ENCODE data around the gene FLNC.

The FLNC gene

DNA sequence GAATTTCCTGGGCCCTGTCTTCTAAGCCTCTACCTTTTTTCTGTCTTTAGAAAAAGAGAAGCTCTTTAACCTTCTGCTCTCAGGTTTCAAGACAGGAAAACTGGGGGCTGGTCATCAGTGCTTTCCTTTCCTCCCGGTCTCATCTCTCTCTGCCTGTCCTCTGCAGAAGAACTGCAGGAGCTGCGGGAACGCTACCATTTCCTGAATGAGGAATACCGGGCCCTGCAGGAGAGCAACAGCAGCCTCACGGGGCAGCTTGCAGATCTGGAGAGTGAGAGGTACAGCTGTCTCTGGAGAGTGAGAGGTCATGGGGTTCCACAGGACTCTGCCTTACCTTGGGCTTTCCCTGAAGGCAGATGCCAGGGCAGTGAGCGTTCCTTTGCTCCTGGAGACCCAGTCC, 25.7 kb upstream of the FLNC start:
- no peak for DNase-seq (ENCODE audit: low read depth in 2 of 2)

DNA sequence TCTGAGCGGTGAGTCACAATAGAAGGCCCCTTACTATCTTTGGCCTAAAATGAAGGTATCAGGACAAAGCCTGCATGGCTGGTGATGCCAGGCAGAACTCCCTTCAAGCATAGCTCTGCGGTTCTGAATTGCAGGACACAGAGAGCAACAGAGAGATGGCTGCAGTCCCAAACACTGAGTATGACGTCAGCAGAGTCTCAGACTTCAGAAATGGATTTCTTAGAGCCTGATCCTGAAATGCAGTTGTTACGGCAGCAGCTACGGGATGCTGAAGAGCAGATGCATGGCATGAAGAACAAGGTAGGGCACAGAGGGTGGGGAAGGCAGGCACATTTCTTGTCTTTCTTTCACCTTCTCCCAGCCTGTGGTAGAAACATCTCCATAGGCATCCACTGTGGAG, 25.0 kb upstream of the FLNC start:
- DNase-seq (ENCODE audit: low read depth in 2 of 2) = no peak

DNA sequence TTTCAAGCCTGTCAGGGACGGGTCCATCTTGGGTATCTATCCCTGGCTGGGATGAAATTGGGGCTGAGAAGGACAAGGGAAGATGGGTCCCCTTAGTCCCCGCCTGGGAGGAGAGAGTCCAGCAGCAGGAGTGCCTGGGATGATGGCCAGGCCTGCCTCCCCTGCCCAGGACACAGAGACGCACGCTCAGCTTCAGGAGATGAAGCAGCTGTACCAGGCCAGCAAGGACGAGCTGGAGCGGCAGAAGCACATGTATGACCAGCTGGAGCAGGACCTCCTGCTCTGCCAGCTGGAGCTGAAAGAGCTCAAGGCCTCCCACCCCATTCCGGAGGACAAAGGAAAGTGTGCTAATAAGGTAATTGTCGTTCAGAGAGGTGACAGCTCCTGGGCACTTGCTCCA, 23.0 kb upstream of the FLNC start:
- DNase-seq (ENCODE audit: low read depth in 2 of 2) = no peak

DNA sequence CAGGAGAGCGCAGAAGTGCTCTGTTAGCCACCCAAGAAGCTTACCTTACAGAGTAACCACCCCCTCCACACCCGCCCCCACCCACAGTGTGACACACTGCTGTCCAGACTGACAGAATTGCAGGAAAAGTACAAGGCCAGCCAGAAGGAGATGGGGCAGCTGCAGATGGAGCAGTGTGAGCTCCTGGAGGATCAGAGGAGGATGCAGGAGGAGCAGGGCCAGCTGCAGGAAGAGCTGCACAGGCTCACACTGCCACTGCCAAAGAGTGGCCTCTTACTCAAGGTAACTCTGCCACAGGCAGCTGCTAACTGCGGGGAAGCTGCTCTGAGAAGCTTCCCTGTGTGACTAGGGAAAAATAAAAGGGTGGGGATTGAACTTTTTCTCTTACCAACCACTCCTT, 20.8 kb upstream of the FLNC start:
- DNase-seq (ENCODE audit: low read depth in 2 of 2) = no peak

DNA sequence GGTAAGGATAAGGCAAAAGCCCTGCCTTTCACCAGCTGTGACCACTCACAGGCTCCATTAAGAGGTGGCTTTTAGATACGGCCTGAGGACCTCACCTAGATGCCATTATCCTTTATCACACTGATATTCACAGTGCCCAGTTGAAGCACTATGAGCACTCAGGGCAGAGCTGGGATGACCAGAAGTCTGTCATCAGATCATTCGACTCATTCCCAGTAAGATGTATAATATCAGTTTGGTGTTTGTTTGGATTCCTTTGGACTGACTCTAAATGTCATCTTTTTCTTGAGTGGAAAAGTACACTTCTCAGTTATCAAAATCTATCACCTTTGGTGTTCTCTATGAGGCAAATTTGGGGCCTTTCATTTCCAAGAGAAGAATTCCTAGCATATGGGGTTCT, 19.7 kb upstream of the FLNC start:
- DNase-seq (ENCODE audit: low read depth in 2 of 2) = no peak

DNA sequence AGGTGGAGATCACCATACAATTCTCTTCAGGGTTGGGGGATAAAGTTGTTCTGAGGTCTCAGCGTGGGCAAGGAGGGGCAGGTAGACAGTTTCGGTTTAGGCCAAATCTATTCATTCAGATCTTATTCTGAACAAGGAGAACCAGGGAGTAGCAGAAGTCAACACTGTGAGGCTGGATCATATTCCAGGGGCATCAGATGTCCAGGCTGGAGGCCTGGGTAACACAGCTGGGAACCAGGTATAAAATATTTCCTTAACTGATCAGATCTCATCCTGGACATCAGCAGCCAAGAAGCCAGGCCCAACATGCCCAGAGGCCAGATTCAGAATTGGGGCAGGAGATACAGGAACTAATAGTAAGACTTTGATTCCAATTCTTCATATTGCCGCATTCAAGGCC, 19.2 kb upstream of the FLNC start:
- DNase-seq (ENCODE audit: low read depth in 2 of 2) = no peak

DNA sequence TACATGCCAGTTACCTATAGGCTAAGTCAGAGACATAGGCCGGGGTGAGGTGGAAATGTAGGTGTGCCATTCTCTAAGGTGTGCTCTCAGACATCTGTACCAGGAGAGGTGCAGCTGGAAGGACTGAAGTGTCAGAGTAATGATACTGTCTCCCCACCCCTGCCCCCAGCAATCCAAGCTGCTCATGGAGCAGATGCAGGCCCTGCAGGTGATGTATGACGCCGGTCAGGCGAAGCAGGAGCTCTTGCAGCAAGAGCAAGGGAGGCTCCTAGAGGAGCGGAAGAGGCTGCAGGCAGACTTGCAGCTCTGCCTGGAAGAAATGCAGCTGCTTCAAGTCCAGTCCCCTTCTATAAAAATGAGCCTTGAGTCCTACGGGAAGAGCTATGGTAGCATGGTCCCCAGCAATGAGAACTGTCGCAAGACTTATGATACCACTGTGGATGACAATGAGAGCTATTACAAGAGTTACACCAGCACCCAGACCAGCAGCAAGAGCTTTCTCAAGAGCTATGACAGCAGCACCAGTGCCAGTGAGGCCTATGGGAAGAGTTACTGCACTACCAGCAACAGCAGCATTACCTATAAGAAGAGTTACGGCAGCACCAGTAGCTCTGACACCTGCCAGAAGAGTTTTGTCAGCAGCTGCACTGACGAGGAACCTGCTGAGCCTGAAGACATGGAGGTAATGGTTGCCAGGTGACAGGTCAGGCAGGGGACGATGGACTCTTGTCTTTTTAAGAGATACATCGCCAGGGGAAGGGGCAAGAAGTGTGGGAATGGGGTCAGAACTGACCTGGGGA, 18.4 kb upstream of the FLNC start:
- DNase-seq (ENCODE audit: low read depth in 2 of 2) = no peak

DNA sequence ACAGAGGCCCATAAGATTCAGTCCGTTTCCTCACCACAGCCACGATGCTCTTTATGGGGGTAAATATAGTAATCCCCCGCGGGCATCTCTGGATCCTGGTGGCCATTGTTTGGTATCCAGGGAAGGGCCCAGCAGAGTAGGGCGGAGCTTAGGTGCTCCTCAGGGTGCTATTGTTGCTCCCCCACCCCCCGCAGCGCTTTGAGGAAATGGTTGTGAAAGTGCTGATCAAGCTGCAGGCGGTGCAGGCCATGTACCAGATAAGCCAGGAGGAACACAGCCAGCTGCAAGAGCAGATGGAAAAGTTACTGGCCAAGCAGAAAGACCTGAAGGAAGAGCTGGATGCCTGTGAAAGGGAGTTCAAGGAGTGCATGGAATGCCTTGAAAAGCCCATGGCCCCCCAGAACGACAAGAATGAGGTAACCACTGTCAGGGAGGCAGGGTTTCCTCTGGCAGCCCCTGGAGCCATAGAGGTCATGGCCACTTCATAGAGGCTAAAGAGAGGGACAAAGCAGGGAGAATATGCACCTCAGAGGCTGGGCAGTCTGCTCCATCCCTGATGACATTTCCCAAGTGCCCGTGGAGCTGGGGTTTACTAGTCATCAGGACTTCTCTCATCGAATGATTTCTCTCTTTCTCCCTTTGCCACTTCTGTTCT, 17.6 kb upstream of the FLNC start:
- DNase-seq (ENCODE audit: low read depth in 2 of 2) = no peak

DNA sequence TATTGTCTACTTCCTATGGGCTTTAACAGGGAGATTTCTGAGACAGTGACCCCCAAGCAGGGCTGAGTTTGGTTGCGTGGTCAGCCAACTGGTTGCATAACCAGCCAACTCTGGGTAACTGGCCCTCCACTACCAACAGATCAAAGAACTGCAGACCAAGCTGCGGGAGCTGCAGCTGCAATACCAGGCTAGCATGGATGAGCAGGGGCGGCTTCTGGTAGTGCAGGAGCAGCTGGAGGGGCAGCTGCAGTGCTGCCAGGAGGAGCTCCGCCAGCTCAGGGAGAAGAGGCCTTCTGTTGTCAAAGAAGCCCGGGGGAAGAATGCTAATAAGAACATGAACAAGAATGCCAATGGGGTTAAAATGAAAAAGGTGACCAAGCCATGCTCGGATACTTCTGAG, 15.7 kb upstream of the FLNC start:
- no peak for DNase-seq (ENCODE audit: low read depth in 2 of 2)

DNA sequence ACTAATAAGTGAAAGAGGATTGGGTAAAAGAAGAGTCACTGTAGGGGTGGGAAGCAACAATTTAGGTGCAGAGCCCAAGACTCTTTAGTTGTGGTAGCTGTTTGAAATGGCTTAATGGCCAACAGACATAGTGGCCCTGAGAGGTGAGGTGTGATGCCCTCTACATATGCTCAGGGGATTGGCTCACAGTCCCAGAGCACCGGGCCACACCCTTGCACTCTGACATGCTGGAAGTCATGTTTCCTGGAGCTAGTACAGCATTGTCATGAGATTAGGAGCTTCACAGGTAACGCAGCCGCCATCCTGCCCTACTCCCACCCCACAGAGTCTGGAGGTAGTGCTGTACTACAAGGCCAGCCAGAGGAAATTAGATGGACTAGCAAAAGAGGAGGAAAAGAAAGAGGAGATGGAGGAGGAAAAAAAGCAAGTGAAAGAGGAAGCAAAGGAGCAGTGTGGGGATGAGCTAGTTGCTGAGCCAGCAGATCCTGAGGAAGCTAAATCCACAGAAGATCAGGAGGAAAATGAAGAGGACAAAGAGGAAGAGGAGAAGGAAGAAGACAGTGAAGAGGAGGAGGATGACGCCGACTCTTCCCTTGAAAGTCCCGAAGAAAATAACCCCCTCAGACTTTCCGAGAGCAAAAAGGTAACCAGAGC, 14.8 kb upstream of the FLNC start:
- no peak for DNase-seq (ENCODE audit: low read depth in 2 of 2)

DNA sequence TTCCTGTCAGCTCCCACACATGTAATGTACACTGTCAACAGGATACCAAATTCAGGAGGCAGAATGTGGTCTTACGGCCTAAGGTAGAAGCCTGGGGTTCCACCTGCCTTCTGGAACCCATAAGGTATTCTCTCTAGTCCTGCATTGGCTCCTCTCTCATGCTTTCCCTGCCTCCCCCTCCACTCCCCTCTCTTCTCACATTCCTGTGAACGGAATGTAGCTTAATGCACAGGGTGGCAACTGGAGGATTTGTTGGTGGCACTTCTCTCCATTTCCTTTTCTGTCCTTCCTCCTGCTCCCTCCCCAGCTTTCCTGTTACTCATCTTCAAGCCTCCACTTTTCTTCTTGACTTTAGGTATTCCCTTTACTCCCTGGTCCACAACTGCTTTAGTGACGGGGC, 11.5 kb upstream of the FLNC start:
- DNase-seq (ENCODE audit: low read depth in 2 of 2) = no peak

DNA sequence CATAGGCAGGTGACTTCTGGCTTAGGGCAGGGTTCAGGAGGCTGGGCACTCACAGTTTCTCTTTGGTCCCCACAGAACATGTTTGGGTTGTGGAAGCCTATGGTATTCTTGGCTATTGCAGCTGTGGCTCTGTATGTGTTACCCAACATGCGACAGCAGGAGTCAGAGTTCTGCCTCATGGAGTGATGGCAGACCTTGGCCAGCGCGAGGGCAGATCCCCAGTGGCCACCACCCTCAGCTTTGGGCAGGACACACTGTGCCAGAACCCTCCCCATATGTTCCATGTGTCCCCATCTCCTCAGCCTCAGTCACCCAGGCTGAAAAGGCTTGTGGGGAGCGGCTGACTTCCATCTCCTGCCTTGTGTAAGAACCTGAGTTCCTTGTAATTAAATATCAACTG, 8.5 kb upstream of the FLNC start:
- DNase-seq (ENCODE audit: low read depth in 2 of 2) = no peak

DNA sequence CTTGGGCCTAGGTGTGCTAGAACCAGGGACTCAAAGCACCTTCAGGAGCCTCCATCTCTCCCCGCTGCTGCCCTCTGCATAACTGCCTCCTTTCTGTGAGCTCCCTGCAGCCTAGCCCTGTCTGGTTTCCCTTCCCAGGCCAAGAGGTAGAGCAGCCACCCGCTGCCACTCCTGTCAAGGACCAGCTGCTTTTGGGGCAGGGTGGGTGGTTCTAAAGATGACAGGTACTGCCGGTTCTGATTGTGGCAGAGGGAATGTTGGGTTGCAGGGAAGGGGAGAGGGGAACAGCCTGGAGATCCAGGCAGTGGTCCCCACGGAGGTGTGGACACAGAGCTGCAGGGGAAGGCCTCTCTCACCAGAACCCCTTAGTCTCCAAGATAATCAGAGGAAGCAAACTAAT, 3.7 kb upstream of the FLNC start:
- no peak for DNase-seq (ENCODE audit: low read depth in 2 of 2)

DNA sequence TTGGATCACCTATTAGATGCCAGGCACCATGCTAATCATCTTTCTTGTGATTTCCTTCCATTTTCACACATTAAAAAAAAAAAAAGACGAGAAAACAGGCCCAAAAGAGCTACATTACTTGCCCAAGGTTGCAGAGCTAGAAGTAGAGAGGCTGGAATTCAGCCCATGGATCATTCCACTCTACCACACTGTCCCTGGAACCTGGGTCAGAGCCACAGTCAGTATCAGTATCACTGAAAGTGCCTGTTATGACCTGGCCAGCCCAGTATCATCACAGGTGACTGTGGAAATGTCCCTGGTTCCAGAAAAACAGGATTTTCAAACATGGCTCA, 3.3 kb upstream of the FLNC start:
- no peak for DNase-seq (ENCODE audit: low read depth in 2 of 2)

DNA sequence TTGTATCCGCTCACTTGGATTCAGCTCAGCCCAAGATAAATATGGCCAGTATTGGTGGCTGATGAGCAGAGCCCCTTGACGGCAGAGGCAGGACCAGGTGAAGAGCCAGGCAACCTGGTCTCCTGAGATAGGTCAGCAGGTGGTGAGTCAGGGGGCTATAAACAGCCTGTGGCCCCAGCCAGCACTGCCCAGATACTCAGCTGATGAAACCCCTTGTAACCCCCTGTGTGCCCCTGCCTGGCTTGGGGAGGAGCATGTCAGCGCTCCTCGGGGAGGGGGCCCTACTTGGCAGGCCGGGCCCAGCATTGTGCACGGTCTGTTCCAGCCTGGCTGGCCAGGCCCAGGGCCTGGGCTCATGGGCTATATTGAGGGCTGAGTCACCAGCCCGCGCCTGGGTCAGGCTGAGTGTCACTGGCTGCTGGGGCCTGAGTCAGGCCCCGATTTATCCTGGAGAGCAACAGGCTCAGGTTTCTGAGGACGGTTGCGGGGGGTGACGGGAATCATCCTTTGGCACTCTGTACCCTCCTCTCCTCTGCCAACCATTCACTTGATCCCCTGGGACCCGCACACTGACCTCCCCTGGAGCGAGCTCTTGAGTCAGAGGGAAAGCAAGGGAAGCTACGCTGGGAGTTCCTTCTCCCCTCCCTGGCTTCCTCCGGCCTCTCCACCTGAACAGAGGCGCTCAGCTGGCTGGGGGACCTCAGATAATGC, 2.8 kb upstream of the FLNC start:
- no peak for DNase-seq (ENCODE audit: low read depth in 2 of 2)

DNA sequence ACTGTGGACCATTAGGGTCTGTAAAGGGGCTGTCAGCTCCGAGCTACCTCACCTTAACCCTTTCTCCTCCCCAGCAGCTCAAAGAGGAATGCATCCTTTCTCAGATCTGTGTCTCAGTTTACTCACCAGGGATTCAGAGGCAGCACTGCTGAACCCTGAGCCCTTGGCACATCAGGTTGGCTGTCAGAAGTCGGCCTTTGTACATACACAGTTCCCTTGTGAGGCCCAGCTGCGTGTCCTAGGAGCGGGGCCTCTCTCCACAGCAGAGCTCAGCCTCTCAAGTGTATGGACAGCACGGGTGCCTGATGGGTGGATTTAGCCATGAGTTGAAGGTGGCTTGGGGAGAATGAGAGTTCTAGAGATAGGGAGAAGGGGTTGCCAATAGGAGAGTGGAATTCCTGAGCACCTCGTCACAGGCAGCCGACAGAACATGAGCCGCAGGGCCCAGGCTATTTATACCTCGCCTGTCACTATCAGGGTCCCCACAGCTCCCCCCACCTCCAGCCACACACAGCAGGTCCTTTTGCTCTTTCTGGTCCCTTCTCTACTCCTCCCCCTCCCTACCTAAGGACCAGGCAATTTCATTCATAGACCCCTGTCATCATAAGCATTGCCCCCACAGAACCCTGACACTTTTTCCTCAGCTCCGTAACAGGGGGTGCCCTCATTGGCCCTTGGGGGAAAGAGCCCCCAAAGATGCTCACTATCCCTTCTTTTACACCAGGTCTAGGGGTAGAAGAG, 2.1 kb upstream of the FLNC start:
- DNase-seq (ENCODE audit: low read depth in 2 of 2) = no peak

DNA sequence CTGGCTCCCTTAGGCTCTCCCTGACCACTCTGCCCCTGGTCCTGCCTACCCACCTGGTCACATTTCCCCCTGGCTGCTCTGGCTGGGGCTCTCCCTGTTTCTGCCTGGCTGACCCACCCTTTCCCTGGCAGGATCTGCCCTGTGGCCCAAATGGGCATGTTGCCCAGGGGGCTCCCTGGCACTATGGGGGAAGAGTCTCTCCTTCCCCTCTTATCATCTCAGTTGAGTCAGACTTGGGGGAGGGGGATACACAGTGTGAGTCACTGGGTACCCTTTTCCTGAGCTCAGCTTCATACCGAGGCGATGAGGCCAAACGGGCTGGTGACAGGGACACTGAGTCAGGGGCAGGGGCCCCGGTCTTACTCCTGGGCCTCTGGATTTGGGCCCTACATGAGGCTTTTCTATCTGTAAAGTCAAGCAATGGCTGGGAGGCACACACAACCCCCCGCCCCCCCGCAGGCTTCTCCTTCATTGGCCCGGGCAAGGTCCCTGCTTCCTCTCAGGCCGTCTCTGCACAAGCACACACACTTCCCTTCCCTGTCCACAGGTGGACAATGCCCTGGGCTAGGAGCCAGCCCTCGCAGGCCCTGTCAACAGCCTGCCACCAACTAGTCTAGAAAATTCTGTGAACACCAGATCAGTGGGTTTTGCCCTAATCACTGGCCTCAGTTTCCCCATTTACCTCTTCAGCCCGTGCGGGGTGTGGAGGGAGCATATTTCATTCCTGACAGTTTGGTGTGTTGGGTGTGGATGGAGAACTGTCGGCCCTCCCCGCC, 627 bp upstream of the FLNC start:
- no peak for DNase-seq (ENCODE audit: low read depth in 2 of 2)

DNA sequence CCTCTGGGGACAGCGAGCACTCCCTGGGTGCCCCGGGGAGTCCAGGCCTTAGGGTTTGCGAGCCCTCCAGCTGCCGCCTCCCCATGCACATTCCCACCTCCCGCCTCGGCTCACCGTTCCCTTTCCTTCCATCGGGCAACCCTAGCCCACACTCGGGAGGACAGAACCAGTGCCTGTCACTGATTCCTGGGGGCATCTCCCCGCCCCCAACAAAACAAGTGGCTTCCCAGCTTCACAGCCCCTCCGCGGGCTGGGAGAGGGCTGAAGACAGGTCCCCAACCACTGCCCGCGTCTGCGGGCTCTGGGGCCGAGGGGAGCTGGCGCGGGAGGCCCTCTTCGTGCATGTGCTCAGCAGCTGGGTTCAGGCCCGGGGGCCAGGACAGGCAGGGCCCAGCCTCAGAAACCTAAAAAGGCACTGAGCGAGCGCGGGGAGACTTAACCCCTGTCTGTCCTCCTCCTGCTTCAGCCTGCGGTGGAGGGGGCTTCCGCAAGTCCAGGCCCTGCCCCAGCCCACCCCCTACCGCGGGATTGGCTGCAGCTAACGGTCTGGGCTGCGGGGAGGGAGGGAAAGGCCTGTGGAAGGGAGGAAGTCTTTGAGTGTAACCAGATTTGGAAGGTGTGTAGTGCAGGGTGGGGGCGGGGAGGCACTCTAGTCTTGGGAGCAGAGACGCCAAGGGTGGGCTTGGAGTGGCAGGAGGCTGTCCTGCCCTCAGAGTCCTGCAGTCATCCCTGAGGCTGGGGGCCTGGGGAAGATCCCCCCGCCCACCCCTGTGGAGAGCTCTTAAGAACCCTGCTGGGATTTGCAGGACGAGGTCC, 1.2 kb downstream of the FLNC start:
- DNase-seq (ENCODE audit: low read depth in 2 of 2) = no peak

DNA sequence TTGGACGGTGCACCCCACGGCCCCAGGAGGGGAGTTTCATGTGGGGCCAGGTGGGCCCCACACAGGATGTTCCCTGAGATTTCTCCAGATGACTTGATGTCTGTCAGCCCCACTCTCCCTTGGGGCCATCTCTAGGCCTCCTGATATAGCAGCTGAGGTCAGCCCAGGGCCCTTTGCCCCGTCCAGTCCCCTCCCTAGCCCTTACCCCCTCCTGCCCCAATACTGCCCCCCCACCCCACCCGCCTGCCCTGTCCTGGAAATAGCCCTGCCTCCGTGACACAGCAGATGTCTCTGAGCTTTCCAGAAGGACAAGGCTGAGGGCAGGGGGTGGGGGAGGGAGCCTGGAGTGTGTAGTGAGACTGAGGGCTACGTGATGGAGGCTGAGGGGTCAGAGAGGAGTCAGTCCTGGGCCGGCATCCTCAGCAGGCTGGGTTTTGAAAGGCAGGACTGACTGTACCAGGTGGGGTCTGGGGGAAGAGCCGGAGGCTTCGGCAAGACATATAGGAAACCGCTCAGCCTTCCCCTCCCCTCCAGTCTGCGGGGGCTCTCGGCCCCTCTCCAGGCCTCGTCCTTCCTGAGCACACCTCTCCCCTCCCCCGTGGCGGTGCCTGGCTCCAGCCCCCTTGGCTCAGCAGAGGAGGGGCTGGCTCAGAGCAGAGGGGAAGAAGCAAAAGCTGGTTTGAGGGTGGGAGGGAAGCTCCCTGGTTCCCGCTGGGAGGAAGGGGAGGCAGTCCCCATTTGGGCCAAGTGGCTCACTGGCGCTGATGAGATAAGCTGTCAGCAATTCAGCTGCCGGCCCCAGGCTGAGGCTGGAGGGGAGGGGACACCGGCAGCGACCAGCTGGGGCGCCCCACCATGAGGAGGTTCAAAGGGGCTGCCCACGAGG, 2.0 kb downstream of the FLNC start:
- no peak for DNase-seq (ENCODE audit: low read depth in 2 of 2)

DNA sequence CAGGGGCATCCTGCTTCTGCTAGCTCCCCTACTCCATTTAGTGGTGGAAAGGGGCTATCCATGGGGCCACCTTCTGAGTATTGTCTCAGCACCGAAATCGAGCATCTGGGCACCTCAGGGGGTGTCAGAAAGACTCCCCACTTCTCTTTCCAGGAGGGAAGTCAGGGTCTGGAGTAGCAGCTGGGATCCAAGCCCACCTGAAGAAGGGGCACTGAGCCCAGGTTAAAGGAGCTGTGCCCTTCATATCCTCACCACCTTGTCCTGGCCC, 2.6 kb downstream of the FLNC start:
- DNase-seq (ENCODE audit: low read depth in 2 of 2) = no peak

All from stimulated activated CD8-positive, alpha-beta memory T cell treated with anti-CD3 and anti-CD28 coated beads, Interleukin-2, amount 100 ng/mL, for 1 hour (primary cell).